RPMI7951 (cell line): ENCODE data around the gene CLEC10A. TPM values are rescaled to one million over a fixed set of nuclear protein-coding genes. Genes with fewer than 3 reads are reported as not detected.
"Not testable (repeated sequence)": the region's sequence is repeated elsewhere in the genome, so short reads cannot be mapped to it uniquely, and the experiment has no call there.

Experiments
- DNase-seq: peaks from one replicate; pipeline ENCODE4 v3.0.0-alpha.2; 2012; ENCODE audit warnings: low read depth
- total RNA-seq: library from RNA; depleted of rRNA; stranded (reverse); fragments of >200 nt; shearing (Covaris generic); gene quantifications from 2 replicates; pipeline ENCODE4 v1.2.3, GENCODE V29; 2014

The CLEC10A gene
- total RNA-seq, 1 experiment from 2014 or later, result not detected

DNA sequence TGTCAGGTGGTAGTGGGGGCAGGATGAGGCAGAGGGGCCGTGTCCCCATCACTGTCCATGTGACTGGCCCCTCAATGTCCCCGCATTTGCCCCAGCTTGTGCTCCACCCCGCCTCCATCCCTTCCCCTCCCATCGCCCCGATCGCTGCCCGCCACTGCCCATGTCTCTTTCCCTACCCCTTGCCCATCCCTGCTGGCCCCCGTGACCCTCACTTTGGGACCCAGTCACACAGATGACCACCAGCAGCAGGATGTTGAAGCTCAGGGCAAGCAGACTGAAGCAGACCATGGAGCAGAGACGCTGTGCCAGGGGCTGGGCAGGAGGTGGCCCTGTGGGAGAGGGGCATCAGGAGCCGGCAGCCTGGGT lies 28.5 kb upstream of the CLEC10A start:
- DNase-seq, result no peak

GRCh38 chr17:7107795-7108559 lies 27.9 kb upstream of the CLEC10A start:
- DNase-seq, result no peak

DNA sequence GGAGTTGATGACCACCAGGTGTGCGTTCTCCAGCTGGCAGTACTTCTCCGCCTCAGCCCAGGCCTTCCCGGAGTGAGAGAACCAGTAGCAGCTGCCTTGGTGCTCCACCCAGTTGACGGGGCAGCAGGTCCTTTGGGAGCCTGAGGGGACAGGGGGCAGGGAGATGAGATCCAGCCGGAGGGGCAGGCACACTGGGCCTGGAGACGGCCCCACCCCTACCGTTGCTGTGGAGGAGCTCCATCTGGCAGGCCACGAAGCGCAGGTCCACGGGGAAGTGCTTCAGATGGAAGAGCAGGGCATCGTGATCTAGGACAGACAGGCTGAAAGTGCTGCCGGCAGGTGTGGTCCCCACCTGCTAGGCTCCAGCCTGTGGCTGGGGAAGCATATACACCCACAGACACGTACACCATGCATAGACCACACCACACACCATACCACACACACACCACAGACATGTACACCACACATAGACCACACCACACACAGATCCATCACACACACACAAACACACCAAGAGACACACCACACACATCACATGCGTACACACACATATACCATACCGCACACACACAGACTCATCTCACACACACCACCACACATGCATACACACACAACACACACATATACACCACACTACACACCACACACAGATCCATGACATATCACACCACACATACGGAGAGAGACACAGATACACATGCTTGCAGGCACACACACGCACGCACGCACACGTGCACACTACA lies 27.1 kb upstream of the CLEC10A start:
- DNase-seq, result no peak

GRCh38 chr17:7102421-7102820 lies 22.4 kb upstream of the CLEC10A start:
- DNase-seq, result no peak

GRCh38 chr17:7101531-7101930 lies 21.5 kb upstream of the CLEC10A start:
- DNase-seq, result no peak

DNA sequence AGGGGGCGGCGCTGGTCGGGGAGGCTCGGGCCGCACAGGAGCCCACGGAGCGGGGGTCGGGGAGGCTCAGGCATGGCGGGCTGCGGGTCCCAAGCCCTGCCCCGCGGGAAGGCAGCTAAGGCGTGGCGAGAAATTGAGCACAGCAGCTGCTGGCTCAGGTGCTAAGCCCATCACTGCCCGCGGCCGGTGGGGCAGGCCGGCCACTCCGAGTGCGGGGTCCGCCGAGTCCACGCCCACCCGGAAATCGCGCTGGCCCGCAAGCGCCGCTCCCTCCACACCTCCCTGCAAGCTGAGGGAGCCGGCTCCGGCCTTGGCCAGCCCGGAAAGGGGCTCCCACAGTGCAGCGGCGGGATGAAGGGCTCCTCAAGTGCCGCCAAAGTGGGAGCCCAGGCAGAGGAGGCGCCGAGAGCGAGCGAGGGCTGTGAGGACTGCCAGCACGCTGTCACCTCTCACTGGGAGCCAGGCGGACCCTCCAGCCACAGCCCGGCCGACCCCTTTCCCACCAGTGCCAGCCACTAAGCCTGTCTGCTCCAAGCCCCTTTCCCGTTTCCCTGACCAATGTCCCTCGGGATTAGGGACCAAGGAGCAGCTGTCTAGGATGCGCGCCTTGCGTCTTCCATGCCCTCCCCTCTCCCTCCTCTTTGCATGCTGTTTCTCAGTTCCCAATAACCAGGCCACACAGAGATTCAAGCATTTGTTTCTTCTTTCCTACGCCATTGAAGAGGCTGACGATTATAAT lies 20.8 kb upstream of the CLEC10A start:
- not testable (repeated sequence) for DNase-seq

GRCh38 chr17:7098802-7099459 lies 18.9 kb upstream of the CLEC10A start:
- no peak for DNase-seq

DNA sequence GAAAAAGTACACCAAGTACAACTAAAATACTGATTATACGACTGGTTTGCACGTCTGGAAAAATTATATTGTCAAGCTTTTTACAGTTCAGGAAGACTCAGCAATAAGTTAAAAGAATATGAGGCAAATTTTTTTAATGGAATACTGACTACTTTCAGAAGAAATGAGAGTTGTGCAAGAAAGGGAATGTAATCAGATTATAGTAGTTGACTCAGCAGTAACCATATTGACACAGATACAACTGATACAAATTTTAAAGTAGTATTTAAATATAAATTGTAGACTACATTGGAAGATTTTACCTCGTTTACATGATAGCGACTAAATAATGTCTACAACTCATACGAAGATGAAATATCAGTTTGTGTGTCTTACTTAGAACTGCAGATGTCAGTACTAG lies 17.9 kb upstream of the CLEC10A start:
- no peak for DNase-seq

GRCh38 chr17:7095625-7096024 lies 15.6 kb upstream of the CLEC10A start:
- no peak for DNase-seq

GRCh38 chr17:7094652-7095019 lies 14.6 kb upstream of the CLEC10A start:
- DNase-seq, result no peak

DNA sequence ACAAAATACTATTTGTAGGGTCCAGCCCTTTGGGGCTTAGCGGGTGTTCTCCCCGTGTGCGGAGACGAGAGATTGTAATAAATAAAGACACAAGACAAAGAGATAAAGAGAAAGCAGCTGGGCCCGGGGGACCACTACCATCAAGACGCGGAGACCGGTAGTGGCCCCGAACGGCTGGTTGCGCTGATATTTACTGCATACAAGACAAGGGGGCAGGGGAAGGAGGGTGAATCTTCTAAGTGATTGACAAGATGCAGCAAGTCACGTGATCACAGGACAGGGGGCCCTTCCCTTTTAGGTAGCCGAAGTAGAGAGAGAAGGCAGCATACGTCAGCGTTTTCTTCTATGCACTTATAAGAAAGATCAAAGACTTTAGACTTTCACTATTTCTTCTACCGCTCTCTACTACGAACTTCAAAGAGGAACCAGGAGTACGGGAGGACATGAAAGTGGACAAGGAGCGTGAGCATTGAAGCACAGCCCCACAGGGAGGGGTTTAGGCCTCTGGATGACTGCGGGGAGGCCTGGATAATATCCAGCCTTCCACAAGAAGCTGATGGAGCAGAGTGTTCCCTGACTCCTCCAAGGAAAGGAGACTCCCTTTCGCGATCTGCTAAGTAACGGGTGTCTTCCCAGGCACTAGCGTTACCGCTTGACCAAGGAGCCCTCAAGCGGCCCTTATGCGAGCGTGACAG lies 11.4 kb upstream of the CLEC10A start:
- DNase-seq, result not testable (repeated sequence)

GRCh38 chr17:7089570-7089969 lies 9.5 kb upstream of the CLEC10A start:
- DNase-seq, result not testable (repeated sequence)

- not testable (repeated sequence) for DNase-seq
Observed at GRCh38 chr17:7088442-7088841, 8.4 kb upstream of the CLEC10A start.

- DNase-seq, result no peak
Observed at GRCh38 chr17:7084088-7084487, 4.0 kb upstream of the CLEC10A start.

- no peak for DNase-seq
Observed at GRCh38 chr17:7083592-7083991, 3.5 kb upstream of the CLEC10A start.

DNA sequence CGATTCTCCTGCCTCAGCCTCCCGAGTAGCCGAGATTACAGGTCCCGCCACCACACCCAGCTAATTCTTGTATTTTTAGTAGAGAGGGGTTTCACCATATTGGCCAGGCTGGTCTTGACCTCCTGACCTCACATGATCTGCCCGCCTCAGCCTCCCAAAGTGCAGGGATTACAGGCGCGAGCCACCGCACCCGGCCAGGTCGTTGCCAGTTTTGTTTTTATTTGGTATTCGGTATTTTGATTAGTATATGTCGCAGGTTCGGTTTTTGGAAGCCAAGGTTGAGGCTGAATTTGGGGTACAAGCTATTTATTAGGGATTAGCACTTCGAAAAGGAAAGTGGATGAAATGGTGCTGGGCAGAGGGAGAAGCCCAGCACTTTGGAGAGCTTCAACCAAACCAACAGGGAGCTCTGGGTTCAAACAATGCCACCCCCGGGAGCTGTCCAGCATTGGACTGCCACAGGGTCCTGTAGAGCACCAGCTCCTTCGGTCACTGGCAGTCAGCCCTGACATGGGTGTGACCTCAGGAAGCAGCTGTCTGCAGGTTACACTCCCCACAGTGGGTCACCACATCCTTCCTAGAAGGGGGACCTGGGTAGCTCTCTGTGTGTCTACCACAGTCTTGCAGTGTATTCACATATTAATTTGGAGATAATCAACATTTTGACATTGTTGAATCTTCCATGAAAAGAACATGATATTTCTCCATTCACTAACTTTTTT lies 1.5 kb upstream of the CLEC10A start:
- no peak for DNase-seq

- DNase-seq, result no peak
Observed at GRCh38 chr17:7080456-7081041, 498 bp upstream of the CLEC10A start.

DNA sequence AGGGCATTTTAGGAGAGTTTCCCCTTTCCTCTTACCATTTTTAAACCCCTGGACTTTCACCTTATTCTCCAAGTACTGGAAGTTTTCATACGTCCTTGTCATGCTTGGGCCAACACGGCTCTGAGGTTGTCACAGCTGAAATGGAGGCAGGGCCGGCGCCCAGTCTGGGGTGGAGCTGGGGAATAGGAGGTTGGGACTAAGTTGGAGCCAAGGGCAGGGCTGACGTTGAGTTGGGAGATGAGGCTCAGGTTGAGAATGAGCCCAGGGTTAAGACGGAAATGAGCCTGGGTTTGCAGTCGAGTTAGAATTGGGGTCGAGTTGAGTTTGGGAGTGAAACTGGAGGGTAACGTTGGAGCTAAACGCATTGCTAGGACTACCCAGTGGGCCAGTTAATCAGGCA lies 1.3 kb downstream of the CLEC10A start:
- no peak for DNase-seq

DNA sequence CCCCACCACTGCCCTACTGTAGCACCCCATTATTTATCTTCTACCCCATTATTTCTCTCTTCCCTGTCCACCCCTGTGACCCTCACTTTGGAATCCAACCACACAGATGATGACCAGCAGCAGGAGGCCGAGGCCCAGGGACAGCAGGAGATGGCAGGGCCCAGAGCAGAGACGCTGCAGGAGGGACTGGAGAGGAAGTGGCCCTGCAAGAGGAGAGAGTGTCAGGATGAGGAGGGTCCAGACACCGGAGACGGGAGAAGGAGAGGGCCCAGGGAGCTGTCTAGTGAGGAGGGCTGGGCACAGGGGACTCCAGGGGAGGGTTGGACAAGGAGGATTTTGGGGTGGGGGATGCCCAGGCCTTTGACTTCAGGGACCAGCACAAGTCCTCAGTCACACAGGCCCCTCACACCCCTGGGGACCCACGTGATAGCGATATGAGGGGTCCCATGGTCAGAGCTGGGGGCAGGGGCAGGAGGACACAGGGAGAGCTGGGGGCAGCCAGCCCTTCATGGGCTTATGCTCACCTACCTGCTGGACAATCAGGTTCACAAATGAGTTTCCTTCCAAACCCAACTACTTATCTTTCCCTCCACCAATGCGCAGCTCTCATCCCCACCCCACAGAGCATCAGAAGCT lies 2.0 kb downstream of the CLEC10A start:
- no peak for DNase-seq

- no peak for DNase-seq
Observed at GRCh38 chr17:7074931-7075330, 5.1 kb downstream of the CLEC10A start.
